Skin epidermis (tissue), 12 donors: ENCODE measurements around the gene TSKU.

Experiments
- H3K27ac ChIP-seq, 21 experiments: fragments of 200-600 bp; sonication (generic) in 11 of 21; one replicate each; pipeline ENCODE4 v1.5.0; 2020; ENCODE audit warnings: mild to moderate bottlenecking in 3 of 21, inconsistent platforms in 2 of 21, moderate library complexity in 2 of 21
- H3K4me3 ChIP-seq, 7 experiments: fragments of 200-600 bp; sonication (generic) in 2 of 7; one replicate each; pipeline ENCODE4 v1.5.0; 2020; ENCODE audit warnings: inconsistent platforms in 2 of 7, mild to moderate bottlenecking in 2 of 7, moderate library complexity in 1 of 7

The TSKU gene

GRCh38 chr11:76795936-76796441, 12.8 kb downstream of the TSKU start:
- H3K4me3 ChIP-seq = no peak overlapping the region
- H3K27ac ChIP-seq = peak overlapping the region in 2 of 21 experiments; percentile 10 to 34

GRCh38 chr11:76796511-76797198, 13.5 kb downstream of the TSKU start:
- Histone ChIP-seq H3K4me3 (no peak overlapping the region), H3K27ac (peak overlapping the region in 2 of 21 experiments; percentile 10 to 34)

- peak overlapping the region in 2 of 21 experiments; percentile 10 to 32 for H3K27ac ChIP-seq
Observed at GRCh38 chr11:76797341-76798201, 14.4 kb downstream of the TSKU start.

GRCh38 chr11:76798202-76798581, 15.0 kb downstream of the TSKU start:
- H3K4me3 ChIP-seq = no peak overlapping the region
- peak overlapping the region in 2 of 21 experiments; percentile 10 for H3K27ac ChIP-seq

More at GRCh38 chr11:76797341-76798201, 14.4 kb downstream of the TSKU start:
- H3K4me3 ChIP-seq = no peak overlapping the region

- Histone ChIP-seq H3K27ac (peak overlapping the region in 9 of 21 experiments; percentile 1 to 65 (median 42)), H3K4me3 (peak overlapping the region in 3 of 7 experiments; percentile 23 to 25 (median 24))
Observed at GRCh38 chr11:76798671-76799065, 15.5 kb downstream of the TSKU start.

- peak overlapping the region in 10 of 21 experiments; percentile 1 to 65 (median 40) for H3K27ac ChIP-seq
- peak overlapping the region in 6 of 7 experiments; percentile 0 to 25 (median 17) for H3K4me3 ChIP-seq
Observed at GRCh38 chr11:76799066-76799804, 16.1 kb downstream of the TSKU start.

- Histone ChIP-seq H3K4me3 (no peak overlapping the region), H3K27ac (no peak overlapping the region)
Observed at GRCh38 chr11:76800466-76801200, 17.5 kb downstream of the TSKU start.

- H3K27ac ChIP-seq = no peak overlapping the region
Observed at GRCh38 chr11:76801225-76801624, 18.1 kb downstream of the TSKU start.

GRCh38 chr11:76801736-76802135, 18.6 kb downstream of the TSKU start:
- H3K27ac ChIP-seq = no peak overlapping the region
- H3K4me3 ChIP-seq = no peak overlapping the region

More at GRCh38 chr11:76801225-76801624, 18.1 kb downstream of the TSKU start:
- no peak overlapping the region for H3K4me3 ChIP-seq

- Histone ChIP-seq H3K4me3 (no peak overlapping the region), H3K27ac (peak overlapping the region in 5 of 21 experiments; percentile 3 to 75 (median 50))
Observed at GRCh38 chr11:76802151-76802550, 19.0 kb downstream of the TSKU start.

- no peak overlapping the region for H3K4me3 ChIP-seq
- H3K27ac ChIP-seq = peak overlapping the region in 11 of 21 experiments; percentile 1 to 75 (median 50)
Observed at GRCh38 chr11:76802621-76803020, 19.5 kb downstream of the TSKU start.

- Histone ChIP-seq H3K4me3 (no peak overlapping the region), H3K27ac (peak overlapping the region in 11 of 21 experiments; percentile 1 to 75 (median 50))
Observed at GRCh38 chr11:76803023-76803422, 19.9 kb downstream of the TSKU start.

GRCh38 chr11:76803811-76804600, 20.9 kb downstream of the TSKU start:
- no peak overlapping the region for H3K4me3 ChIP-seq
- peak overlapping the region in 6 of 21 experiments; percentile 11 to 71 (median 34) for H3K27ac ChIP-seq

GRCh38 chr11:76805206-76805913, 22.2 kb downstream of the TSKU start:
- H3K27ac ChIP-seq = peak overlapping the region in 8 of 21 experiments; percentile 3 to 64 (median 37)

GRCh38 chr11:76806131-76806530, 23.0 kb downstream of the TSKU start:
- Histone ChIP-seq H3K27ac (peak overlapping the region in 11 of 21 experiments; percentile 30 to 64 (median 47)), H3K4me3 (no peak overlapping the region)

More at GRCh38 chr11:76805206-76805913, 22.2 kb downstream of the TSKU start:
- no peak overlapping the region for H3K4me3 ChIP-seq

- H3K4me3 ChIP-seq = no peak overlapping the region
- peak overlapping the region in 9 of 21 experiments; percentile 19 to 64 (median 48) for H3K27ac ChIP-seq
Observed at GRCh38 chr11:76806608-76807205, 23.6 kb downstream of the TSKU start.
